ENCODE results near the gene DCUN1D5.
"Not testable (repeated sequence)": the region's sequence is repeated elsewhere in the genome, so short reads cannot be mapped to it uniquely, and the experiment has no call there.

Gene DCUN1D5

GRCh38 chr11:103053997-103054396 lies 38.0 kb downstream of the DCUN1D5 start:
- DNase-seq: no peak

GRCh38 chr11:103051981-103052380 lies 40.0 kb downstream of the DCUN1D5 start:
- no peak for DNase-seq

- no peak for DNase-seq
Measured at GRCh38 chr11:103051151-103051801, 40.7 kb downstream of the DCUN1D5 start.

GRCh38 chr11:103050351-103050750 lies 41.6 kb downstream of the DCUN1D5 start:
- no peak for DNase-seq

- no peak for DNase-seq
Measured at GRCh38 chr11:103047837-103048236, 44.1 kb downstream of the DCUN1D5 start.

GRCh38 chr11:103043826-103044678 lies 47.9 kb downstream of the DCUN1D5 start:
- DNase-seq: no peak

GRCh38 chr11:103042161-103042560 lies 49.8 kb downstream of the DCUN1D5 start:
- no peak for DNase-seq

GRCh38 chr11:103035791-103036434 lies 56.0 kb downstream of the DCUN1D5 start:
- DNase-seq: peak; percentile 54

- DNase-seq: no peak
Measured at GRCh38 chr11:103035216-103035615, 56.7 kb downstream of the DCUN1D5 start.

- no peak for DNase-seq
Measured at GRCh38 chr11:103031834-103032233, 60.1 kb downstream of the DCUN1D5 start.

GRCh38 chr11:103029401-103029800 lies 62.6 kb downstream of the DCUN1D5 start:
- no peak for DNase-seq

GRCh38 chr11:103028304-103029020 lies 63.5 kb downstream of the DCUN1D5 start:
- DNase-seq: not testable (repeated sequence)

GRCh38 chr11:103024086-103024485 lies 67.9 kb downstream of the DCUN1D5 start:
- no peak for DNase-seq

GRCh38 chr11:103016031-103016430 lies 75.9 kb downstream of the DCUN1D5 start:
- no peak for DNase-seq

- DNase-seq: no peak
Measured at GRCh38 chr11:103013421-103013820, 78.5 kb downstream of the DCUN1D5 start.
